Neural progenitor cell (in vitro differentiated cells): ENCODE measurements around the gene MYLK. TPM values are rescaled to one million over a fixed set of nuclear protein-coding genes. Genes with fewer than 3 reads are reported as not detected.

ENCODE experiments used
- DNase-seq: peaks from one replicate; pipeline ENCODE4 v3.0.0-alpha.2; 2016; ENCODE audit warnings: low spot score
- H2AFZ ChIP-seq: fragments of 200-600 bp; sonication (generic); replicated peaks from 2 replicates; pipeline ENCODE4 v1.6.1; 2016; ENCODE audit warnings: antibody characterized with exemption
- H3F3A ChIP-seq: fragments of 200-600 bp; sonication (generic); 2 replicates; pipeline ENCODE4 v1.6.1; 2016; ENCODE audit warnings: antibody characterized with exemption, low read depth
- H3K27ac ChIP-seq: fragments of 200-600 bp; sonication (generic); 2 replicates; pipeline ENCODE4 v1.5.1; 2016; ENCODE audit warnings: mild to moderate bottlenecking
- H3K27me3 ChIP-seq: fragments of 200-600 bp; sonication (generic); 2 replicates; pipeline ENCODE4 v1.6.1; 2016; ENCODE audit warnings: mild to moderate bottlenecking, moderate library complexity
- H3K36me3 ChIP-seq: fragments of 200-600 bp; sonication (generic); 2 replicates; pipeline ENCODE4 v1.5.1; 2016
- H3K4me1 ChIP-seq: fragments of 200-600 bp; sonication (generic); 2 replicates; pipeline ENCODE4 v1.6.1; 2016; ENCODE audit warnings: mixed run types
- H3K4me2 ChIP-seq: fragments of 200-600 bp; sonication (generic); 2 replicates; pipeline ENCODE4 v1.6.1; 2016
- H3K4me3 ChIP-seq: fragments of 200-600 bp; sonication (generic); 2 replicates; pipeline ENCODE4 v1.5.1; 2016
- H3K79me2 ChIP-seq: fragments of 200-600 bp; sonication (generic); 2 replicates; pipeline ENCODE4 v1.6.1; 2016; ENCODE audit warnings: low read depth
- H3K9ac ChIP-seq: fragments of 200-600 bp; sonication (generic); 2 replicates; pipeline ENCODE4 v1.6.1; 2016
- H3K9me3 ChIP-seq: fragments of 200-600 bp; sonication (generic); 2 replicates; pipeline ENCODE4 v1.5.1; 2016; ENCODE audit warnings: low read depth
- H4K20me1 ChIP-seq: fragments of 200-600 bp; sonication (generic); 2 replicates; pipeline ENCODE4 v1.6.1; 2016; ENCODE audit warnings: low read depth
- H3K27ac Mint-ChIP-seq: 3 replicates; pipeline ENCODE4 v1.8.0; 2021; ENCODE audit warnings: mixed read lengths
- H3K27me3 Mint-ChIP-seq: 2 replicates; pipeline ENCODE4 v1.8.0; 2022; ENCODE audit warnings: low read depth, mild to moderate bottlenecking, inconsistent platforms, moderate library complexity, mixed read lengths; ENCODE audit not compliant: insufficient read depth
- H3K36me3 Mint-ChIP-seq: 3 replicates; pipeline ENCODE4 v1.8.0; 2021; ENCODE audit warnings: mixed read lengths
- H3K4me1 Mint-ChIP-seq: 3 replicates; pipeline ENCODE4 v1.8.0; 2021; ENCODE audit warnings: mixed read lengths
- H3K4me3 Mint-ChIP-seq: 3 replicates; pipeline ENCODE4 v1.8.0; 2021; ENCODE audit warnings: mild to moderate bottlenecking, moderate library complexity, mixed read lengths
- H3K9me3 Mint-ChIP-seq: 3 replicates; pipeline ENCODE4 v1.8.0; 2020; ENCODE audit warnings: mixed read lengths
- EZH2 ChIP-seq: fragments of 200-600 bp; sonication (generic); IDR thresholded peaks from 2 replicates; pipeline ENCODE4 v1.6.1; 2017; ENCODE audit warnings: antibody characterized with exemption, mild to moderate bottlenecking, moderate library complexity
- EZH2phosphoT487 ChIP-seq: fragments of 200-600 bp; sonication (generic); IDR thresholded peaks from 2 replicates; pipeline ENCODE4 v1.6.1; 2017; ENCODE audit warnings: antibody characterized with exemption
- total RNA-seq: library from RNA; depleted of rRNA; stranded (reverse); fragments of >200 nt; gene quantifications from 2 replicates; pipeline ENCODE4 v1.2.3, GENCODE V29; 2015; ENCODE audit warnings: low replicate concordance
- TF ChIP-seq, protein P1 (sequence below): fragments of 200-600 bp; sonication (generic); IDR thresholded peaks from 2 replicates; pipeline ENCODE4 v1.5.1; 2017; ENCODE audit warnings: antibody characterized with exemption, mild to moderate bottlenecking

Gene MYLK
- total RNA-seq, 1 donor from 2014 or later, result 28.4 TPM

DNA sequence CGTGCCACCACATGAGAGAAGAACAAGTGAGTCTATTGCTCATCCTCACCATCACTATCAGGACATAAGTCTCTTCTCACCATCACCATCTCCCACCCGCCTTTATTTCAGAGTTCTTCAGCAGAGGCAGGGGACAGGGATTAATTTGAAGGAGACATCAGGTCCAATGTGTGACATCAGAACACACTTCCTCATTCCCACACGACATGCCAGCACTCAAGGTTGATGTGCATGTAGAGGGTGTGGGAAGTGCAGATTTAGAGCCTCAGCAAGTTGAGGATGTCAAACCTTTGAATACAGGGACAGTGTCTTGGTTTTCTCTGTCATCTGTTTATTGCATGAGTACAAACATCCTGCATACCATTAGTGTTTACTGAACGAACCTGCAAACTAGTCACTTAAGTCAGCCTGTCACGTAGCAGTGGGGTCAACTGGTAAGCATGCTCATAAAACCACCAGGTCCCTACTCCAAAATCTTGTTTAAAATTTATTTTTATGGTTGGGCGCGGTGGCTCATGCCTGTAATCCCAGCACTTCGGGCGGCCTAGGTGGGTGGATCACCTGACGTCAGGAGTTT lies 104.4 kb downstream of the MYLK start:
- H3K79me2 ChIP-seq, result no peaks in the 10 kb centered on the region
- H3K27ac ChIP-seq, result no peak overlapping the region
- H3F3A ChIP-seq, result no peaks in the 10 kb centered on the region
- DNase-seq, result no peak
- no peak overlapping the region for H3K4me2 ChIP-seq
- H3K27ac Mint-ChIP-seq, result no peak overlapping the region
- no peak for TF ChIP-seq EZH2
- TF ChIP-seq, protein P1, sequence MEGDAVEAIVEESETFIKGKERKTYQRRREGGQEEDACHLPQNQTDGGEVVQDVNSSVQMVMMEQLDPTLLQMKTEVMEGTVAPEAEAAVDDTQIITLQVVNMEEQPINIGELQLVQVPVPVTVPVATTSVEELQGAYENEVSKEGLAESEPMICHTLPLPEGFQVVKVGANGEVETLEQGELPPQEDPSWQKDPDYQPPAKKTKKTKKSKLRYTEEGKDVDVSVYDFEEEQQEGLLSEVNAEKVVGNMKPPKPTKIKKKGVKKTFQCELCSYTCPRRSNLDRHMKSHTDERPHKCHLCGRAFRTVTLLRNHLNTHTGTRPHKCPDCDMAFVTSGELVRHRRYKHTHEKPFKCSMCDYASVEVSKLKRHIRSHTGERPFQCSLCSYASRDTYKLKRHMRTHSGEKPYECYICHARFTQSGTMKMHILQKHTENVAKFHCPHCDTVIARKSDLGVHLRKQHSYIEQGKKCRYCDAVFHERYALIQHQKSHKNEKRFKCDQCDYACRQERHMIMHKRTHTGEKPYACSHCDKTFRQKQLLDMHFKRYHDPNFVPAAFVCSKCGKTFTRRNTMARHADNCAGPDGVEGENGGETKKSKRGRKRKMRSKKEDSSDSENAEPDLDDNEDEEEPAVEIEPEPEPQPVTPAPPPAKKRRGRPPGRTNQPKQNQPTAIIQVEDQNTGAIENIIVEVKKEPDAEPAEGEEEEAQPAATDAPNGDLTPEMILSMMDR, result no peak
- no peak for TF ChIP-seq EZH2phosphoT487
- no peaks in the 10 kb centered on the region for H3K9me3 ChIP-seq
- peaks cover 16% of the 10 kb centered on the region for H3K36me3 Mint-ChIP-seq
- H2AFZ ChIP-seq, result no peak overlapping the region
- H3K9me3 Mint-ChIP-seq, result no peaks in the 10 kb centered on the region
- H3K4me1 Mint-ChIP-seq, result peaks cover 8% of the 10 kb centered on the region
- no peaks in the 10 kb centered on the region for H3K27me3 ChIP-seq
- H3K4me3 Mint-ChIP-seq, result no peak overlapping the region
- no peak overlapping the region for H3K9ac ChIP-seq
- no peaks in the 10 kb centered on the region for H3K4me1 ChIP-seq
- no peak overlapping the region for H3K4me3 ChIP-seq
- H4K20me1 ChIP-seq, result no peaks in the 10 kb centered on the region
- no peaks in the 10 kb centered on the region for H3K36me3 ChIP-seq
- peaks cover 2% of the 10 kb centered on the region for H3K27me3 Mint-ChIP-seq

DNA sequence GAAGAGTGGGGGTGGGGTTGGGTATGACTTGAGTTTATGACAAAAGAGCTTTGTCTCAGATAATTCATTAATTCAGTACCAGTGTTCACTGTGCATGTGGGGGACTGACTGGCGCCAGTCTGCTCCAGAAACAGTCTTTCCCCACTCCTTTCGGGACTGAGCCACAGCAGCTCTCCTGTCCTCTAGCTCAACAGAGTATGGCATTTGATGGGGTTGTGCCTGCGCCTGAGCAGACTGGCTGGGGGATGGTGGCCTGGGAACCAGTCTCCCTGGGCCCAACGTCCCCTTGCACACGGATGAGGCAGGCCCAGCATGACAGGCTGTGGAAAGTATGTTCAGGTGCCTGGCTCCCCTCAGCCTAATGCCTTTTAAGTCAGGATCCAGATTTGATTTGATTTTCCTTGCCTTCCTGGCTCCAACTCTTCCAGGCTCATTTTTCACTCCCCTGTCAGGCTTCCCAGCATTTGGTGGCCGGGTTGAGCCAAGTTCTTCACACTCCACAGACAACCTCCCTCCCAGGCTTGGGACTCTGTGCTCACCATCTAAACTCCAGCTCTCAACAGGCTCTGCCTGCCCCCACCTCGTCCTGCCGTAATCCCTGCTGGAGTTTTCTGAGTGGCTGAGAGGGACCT lies 105.0 kb downstream of the MYLK start:
- H3K27me3 Mint-ChIP-seq, result peaks cover 2% of the 10 kb centered on the region
- Histone ChIP-seq H3F3A (no peaks in the 10 kb centered on the region), H3K27me3 (no peaks in the 10 kb centered on the region), H4K20me1 (no peaks in the 10 kb centered on the region), H3K4me2 (no peak overlapping the region), H3K4me1 (peaks cover under 1% of the 10 kb centered on the region), H2AFZ (no peak overlapping the region), H3K9me3 (no peaks in the 10 kb centered on the region), H3K27ac (no peak overlapping the region), H3K79me2 (no peaks in the 10 kb centered on the region), H3K4me3 (no peak overlapping the region), H3K9ac (no peak overlapping the region), H3K36me3 (no peaks in the 10 kb centered on the region)
- H3K4me1 Mint-ChIP-seq, result peaks cover 14% of the 10 kb centered on the region
- DNase-seq, result no peak
- peaks cover 22% of the 10 kb centered on the region for H3K36me3 Mint-ChIP-seq
- no peak for TF ChIP-seq EZH2phosphoT487
- TF ChIP-seq EZH2, result no peak
- no peak overlapping the region for H3K4me3 Mint-ChIP-seq
- no peaks in the 10 kb centered on the region for H3K9me3 Mint-ChIP-seq
- no peak overlapping the region for H3K27ac Mint-ChIP-seq

DNA sequence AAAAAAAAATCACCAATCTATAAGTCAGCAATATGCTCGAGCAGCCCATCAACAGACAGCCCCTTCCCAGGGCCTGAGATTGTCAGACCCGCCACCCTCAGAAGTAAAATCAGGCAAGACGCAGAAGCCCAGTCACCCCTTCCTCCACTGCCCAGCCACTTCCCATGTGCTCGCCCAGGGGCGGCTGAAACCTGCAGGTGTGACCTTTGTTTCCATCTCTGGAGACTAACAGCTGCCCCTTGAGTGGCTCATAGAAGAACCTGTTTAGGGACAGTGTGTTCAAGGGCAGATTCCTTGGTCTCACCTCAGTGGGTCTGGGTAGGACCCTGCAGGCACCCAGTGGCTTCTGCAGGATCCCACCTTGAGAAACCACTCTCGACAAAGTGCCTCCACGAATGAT lies 105.6 kb downstream of the MYLK start:
- H3K79me2 ChIP-seq, result no peaks in the 10 kb centered on the region
- H3K27ac Mint-ChIP-seq, result no peak overlapping the region
- H3K4me3 ChIP-seq, result no peak overlapping the region

More for the DNA sequence above, 105.6 kb downstream of the MYLK start:
- no peak for DNase-seq
- Histone ChIP-seq H3K27me3 (no peaks in the 10 kb centered on the region), H3K4me1 (peaks cover 7% of the 10 kb centered on the region), H3F3A (no peaks in the 10 kb centered on the region), H3K9me3 (no peaks in the 10 kb centered on the region), H3K36me3 (no peaks in the 10 kb centered on the region), H3K9ac (no peak overlapping the region), H4K20me1 (no peaks in the 10 kb centered on the region), H2AFZ (no peak overlapping the region), H3K27ac (no peak overlapping the region), H3K4me2 (no peak overlapping the region)
- H3K4me1 Mint-ChIP-seq, result peaks cover 20% of the 10 kb centered on the region
- peaks cover 2% of the 10 kb centered on the region for H3K27me3 Mint-ChIP-seq
- no peak overlapping the region for H3K4me3 Mint-ChIP-seq
- no peaks in the 10 kb centered on the region for H3K9me3 Mint-ChIP-seq
- TF ChIP-seq, protein P1, result no peak
- H3K36me3 Mint-ChIP-seq, result peaks cover 22% of the 10 kb centered on the region
